PC-9 (cell line): ENCODE results near the gene PLIN5. TPM values are rescaled to one million over a fixed set of nuclear protein-coding genes. Genes with fewer than 3 reads are reported as not detected.

Experiments
- BruUV-seq: library from RNA; stranded (reverse); fragments of 400-500 nt; replicated peaks from 2 replicates; lab custom pipeline; 2021; lab: Mats Ljungman, UMichigan
- CTCF ChIA-PET: fragments of 300-600 bp; sonication (Branson Sonifier 250); formaldehyde crosslinking; loops from one replicate; lab custom pipeline; 2022; ENCODE audit warnings: antibody characterized with exemption; lab: Charles Lee
- POLR2A ChIA-PET: fragments of 300-600 bp; sonication (Branson Sonifier 250); formaldehyde crosslinking; loops from one replicate; lab custom pipeline; 2022; ENCODE audit warnings: antibody characterized with exemption; ENCODE audit not compliant: unreplicated experiment; lab: Charles Lee
- DNase-seq, 2 experiments: peaks; one replicate each; pipeline versions ENCODE4 v3.0.0 to v3.0.0-alpha.2; 2015 to 2022; ENCODE audit warnings: mixed read lengths in 1 of 2
- H2AFZ ChIP-seq: fragments of 200-600 bp; sonication (generic); 2 replicates; pipeline ENCODE4 v1.8.1; 2017; ENCODE audit warnings: antibody characterized with exemption
- H3F3A ChIP-seq: fragments of 200-600 bp; sonication (generic); 2 replicates; pipeline ENCODE4 v1.8.1; 2017; ENCODE audit warnings: antibody characterized with exemption, mild to moderate bottlenecking, low read depth; ENCODE audit not compliant: insufficient read depth
- H3K27ac ChIP-seq: fragments of 200-600 bp; sonication (generic); 2 replicates; pipeline ENCODE4 v1.6.1; 2016; ENCODE audit warnings: mixed run types
- H3K27me3 ChIP-seq: fragments of 200-600 bp; sonication (generic); 2 replicates; pipeline ENCODE4 v1.6.1; 2016; ENCODE audit warnings: low read depth, mixed run types; ENCODE audit not compliant: insufficient read depth
- H3K36me3 ChIP-seq: fragments of 200-600 bp; sonication (generic); 2 replicates; pipeline ENCODE4 v1.6.1; 2016; ENCODE audit warnings: low read depth, mixed run types
- H3K4me1 ChIP-seq: fragments of 200-600 bp; sonication (generic); replicated peaks from 2 replicates; pipeline ENCODE4 v1.6.1; 2016; ENCODE audit warnings: mixed run types; ENCODE audit not compliant: insufficient read depth
- H3K4me2 ChIP-seq: fragments of 200-600 bp; sonication (generic); 2 replicates; pipeline ENCODE4 v1.6.1; 2017; ENCODE audit warnings: mixed run types
- H3K4me3 ChIP-seq: fragments of 200-600 bp; sonication (generic); 2 replicates; pipeline ENCODE4 v1.6.1; 2016; ENCODE audit warnings: mixed run types
- H3K79me2 ChIP-seq: fragments of 200-600 bp; sonication (generic); 2 replicates; pipeline ENCODE4 v1.6.1; 2017; ENCODE audit warnings: low read depth, mixed run types
- H3K9me2 ChIP-seq: fragments of 200-600 bp; sonication (generic); 2 replicates; pipeline ENCODE4 v1.8.1; 2017; ENCODE audit warnings: mild to moderate bottlenecking; ENCODE audit not compliant: insufficient read depth
- H3K9me3 ChIP-seq: fragments of 200-600 bp; sonication (generic); 2 replicates; pipeline ENCODE4 v1.8.1; 2016; ENCODE audit warnings: low read depth; ENCODE audit not compliant: insufficient read depth
- H4K20me1 ChIP-seq: fragments of 200-600 bp; sonication (generic); 2 replicates; pipeline ENCODE4 v1.8.1; 2017; ENCODE audit not compliant: insufficient read depth
- EZH2 ChIP-seq: fragments of 200-600 bp; sonication (generic); IDR thresholded peaks from 2 replicates; pipeline ENCODE4 v1.8.0; 2017; ENCODE audit warnings: antibody characterized with exemption, low read depth
- intact Hi-C: fragments of 100-400 bp; cut with micrococcal nuclease; formaldehyde crosslinking; loops from one replicate; pipeline ENCODE4 v1.10.0; 2022; ENCODE audit not compliant: unreplicated experiment
- total RNA-seq: library from RNA; stranded (reverse); gene quantifications from 2 replicates; pipeline ENCODE4 v1.2.3, GENCODE V29; 2021
- TF ChIP-seq, protein P1 (sequence below): fragments of 200-600 bp; sonication (generic); conservative IDR thresholded peaks from 2 replicates; pipeline ENCODE4 v1.6.1; 2017; ENCODE audit warnings: mixed run types, antibody characterized with exemption, mild to moderate bottlenecking, moderate library complexity

The PLIN5 gene
- total RNA-seq, 1 experiment from 2014 or later = 4.4 TPM

DNA sequence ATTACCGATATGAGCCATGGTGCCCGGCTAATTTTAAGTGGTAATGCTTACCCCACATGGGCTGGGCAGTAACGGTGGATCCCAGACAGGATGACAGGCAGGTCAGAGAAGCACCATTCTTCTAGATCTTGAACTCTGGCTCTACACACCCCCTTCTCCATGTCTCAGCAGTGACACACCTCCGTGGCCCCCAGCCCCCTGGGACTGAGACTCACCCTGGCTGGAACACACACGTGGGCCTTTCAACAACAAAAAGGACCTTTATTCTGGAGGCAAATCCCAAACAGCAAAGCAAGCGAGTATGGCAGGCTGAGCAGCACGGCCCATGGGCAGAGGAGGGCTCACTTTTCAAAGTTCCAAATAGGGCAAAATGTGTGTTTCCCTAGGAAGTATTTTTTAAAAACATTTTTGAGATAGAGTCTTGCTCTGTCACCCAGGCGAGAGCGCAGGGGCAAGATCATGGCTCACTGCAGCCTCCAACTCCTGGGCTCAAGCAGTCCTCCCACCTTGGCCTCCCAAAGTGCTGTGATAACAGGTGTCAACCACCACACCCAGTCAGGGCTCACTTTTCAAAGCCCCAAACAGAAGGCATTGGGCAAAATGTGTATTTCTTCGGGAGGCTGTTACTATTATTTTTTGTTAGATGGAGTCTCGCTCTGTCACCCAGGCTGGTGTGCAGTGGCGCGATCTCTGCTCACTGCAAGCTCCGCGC, 12.6 kb downstream of the PLIN5 start:
- Histone ChIP-seq H2AFZ (no peak overlapping the region), H3K79me2 (no peaks in the 10 kb centered on the region), H3K9me2 (no peaks in the 10 kb centered on the region), H3K27me3 (no peaks in the 10 kb centered on the region), H4K20me1 (no peaks in the 10 kb centered on the region), H3K4me2 (no peak overlapping the region), H3K27ac (no peak overlapping the region), H3F3A (peaks cover 12% of the 10 kb centered on the region; the same call in 1 of the 2 replicates), H3K36me3 (no peaks in the 10 kb centered on the region), H3K4me3 (no peak overlapping the region), H3K4me1 (peaks cover 33% of the 10 kb centered on the region), H3K9me3 (no peaks in the 10 kb centered on the region)
- no TSS peak for BruUV-seq
- CTCF ChIA-PET = interaction anchor here (0.6 to 1.2 kb wide), 2 partner anchors 51 to 260 kb away, joined by 4 read pairs; no protein-coding TSS in a partner anchor
- POLR2A ChIA-PET = interaction anchor here (0.9 kb wide), 1 partner anchor 13 kb away, joined by 4 read pairs; the partner anchor contains the start of gene PLIN5
- intact Hi-C loops = loop anchor here (5.0 kb wide), 1 partner anchor 115 kb away; the partner anchor contains the start of gene TNFAIP8L1
- DNase-seq = no peak
- TF ChIP-seq, protein P1, sequence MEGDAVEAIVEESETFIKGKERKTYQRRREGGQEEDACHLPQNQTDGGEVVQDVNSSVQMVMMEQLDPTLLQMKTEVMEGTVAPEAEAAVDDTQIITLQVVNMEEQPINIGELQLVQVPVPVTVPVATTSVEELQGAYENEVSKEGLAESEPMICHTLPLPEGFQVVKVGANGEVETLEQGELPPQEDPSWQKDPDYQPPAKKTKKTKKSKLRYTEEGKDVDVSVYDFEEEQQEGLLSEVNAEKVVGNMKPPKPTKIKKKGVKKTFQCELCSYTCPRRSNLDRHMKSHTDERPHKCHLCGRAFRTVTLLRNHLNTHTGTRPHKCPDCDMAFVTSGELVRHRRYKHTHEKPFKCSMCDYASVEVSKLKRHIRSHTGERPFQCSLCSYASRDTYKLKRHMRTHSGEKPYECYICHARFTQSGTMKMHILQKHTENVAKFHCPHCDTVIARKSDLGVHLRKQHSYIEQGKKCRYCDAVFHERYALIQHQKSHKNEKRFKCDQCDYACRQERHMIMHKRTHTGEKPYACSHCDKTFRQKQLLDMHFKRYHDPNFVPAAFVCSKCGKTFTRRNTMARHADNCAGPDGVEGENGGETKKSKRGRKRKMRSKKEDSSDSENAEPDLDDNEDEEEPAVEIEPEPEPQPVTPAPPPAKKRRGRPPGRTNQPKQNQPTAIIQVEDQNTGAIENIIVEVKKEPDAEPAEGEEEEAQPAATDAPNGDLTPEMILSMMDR = no peak
- TF ChIP-seq EZH2 = no peak

DNA sequence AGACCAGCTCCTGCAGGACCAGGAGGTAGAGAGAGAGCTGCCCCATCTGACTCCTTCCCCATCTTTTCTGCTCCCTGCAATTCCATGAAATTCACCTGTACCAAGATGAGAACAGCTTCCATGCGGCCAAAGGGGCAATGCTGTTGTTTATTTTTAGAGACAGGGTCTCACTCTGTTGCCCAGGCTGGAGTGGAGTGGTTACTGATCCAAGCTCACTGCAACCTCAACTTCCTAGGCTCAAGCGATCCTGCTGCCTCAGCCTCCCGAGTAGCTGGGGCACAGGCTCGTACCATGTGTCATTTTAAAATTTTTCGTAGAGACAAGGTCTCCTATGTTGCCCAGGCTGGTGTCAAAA, 13.2 kb downstream of the PLIN5 start:
- Histone ChIP-seq H3K27me3 (no peaks in the 10 kb centered on the region), H3K4me2 (peak overlapping the region; percentile 38), H3F3A (peaks cover 12% of the 10 kb centered on the region; the same call in 1 of the 2 replicates), H2AFZ (no peak overlapping the region), H3K9me2 (no peaks in the 10 kb centered on the region), H3K4me3 (no peak overlapping the region), H3K79me2 (no peaks in the 10 kb centered on the region), H4K20me1 (no peaks in the 10 kb centered on the region), H3K9me3 (no peaks in the 10 kb centered on the region), H3K36me3 (no peaks in the 10 kb centered on the region), H3K27ac (no peak overlapping the region), H3K4me1 (peaks cover 39% of the 10 kb centered on the region)
- no TSS peak for BruUV-seq
- intact Hi-C loops = loop anchor here (5.0 kb wide), 1 partner anchor 115 kb away; the partner anchor contains the start of gene TNFAIP8L1
- TF ChIP-seq, protein P1 = no peak
- POLR2A ChIA-PET = interaction anchor here (0.9 kb wide), 1 partner anchor 13 kb away, joined by 4 read pairs; the partner anchor contains the start of gene PLIN5
- no peak for DNase-seq
- CTCF ChIA-PET = interaction anchor here (0.6 kb wide), 1 partner anchor 49 kb away, joined by 7 read pairs; no protein-coding TSS in a partner anchor

DNA sequence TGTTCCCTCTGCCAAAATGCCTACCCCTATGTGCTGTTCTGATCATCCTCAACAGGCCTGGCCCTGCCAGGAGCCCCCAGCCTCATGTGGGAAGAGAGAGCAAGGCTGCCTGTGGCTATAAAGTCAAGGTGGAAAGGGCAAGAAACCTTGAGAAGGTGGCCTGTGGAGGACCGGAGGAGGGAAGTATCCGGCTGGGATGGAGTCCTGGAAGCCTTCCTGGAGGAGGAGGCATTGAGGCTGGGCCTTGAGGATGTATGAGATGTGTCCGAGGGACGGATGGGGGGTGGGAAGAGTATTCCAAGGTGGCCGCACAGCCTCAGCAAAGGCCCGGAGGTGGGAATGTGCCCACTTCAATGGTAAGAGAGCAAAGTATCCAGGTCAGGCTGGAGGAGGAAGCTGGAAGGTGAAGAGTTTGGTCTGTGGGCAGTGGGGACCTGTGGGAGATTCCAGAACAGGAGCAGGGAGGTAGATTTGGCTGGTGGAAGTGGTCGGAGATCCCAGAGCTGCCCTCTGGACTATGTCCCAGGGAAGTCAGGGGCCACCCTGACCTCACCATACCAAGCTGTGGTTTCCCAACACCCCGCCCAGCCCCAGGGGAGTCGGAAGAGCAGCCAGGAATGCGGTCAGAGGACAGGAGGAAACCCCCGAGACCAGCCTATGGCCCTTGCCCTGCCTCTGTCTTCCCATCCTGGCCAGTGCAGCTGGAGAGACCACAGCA, 13.7 kb downstream of the PLIN5 start:
- H3K9me2 ChIP-seq = no peaks in the 10 kb centered on the region
- H4K20me1 ChIP-seq = no peaks in the 10 kb centered on the region
- intact Hi-C loops = loop anchor here (5.0 kb wide), 1 partner anchor 116 kb away; the partner anchor contains the start of gene TNFAIP8L1
- no peaks in the 10 kb centered on the region for H3K79me2 ChIP-seq
- BruUV-seq = no TSS peak
- H2AFZ ChIP-seq = no peak overlapping the region
- peaks cover 12% of the 10 kb centered on the region; the same call in 1 of the 2 replicates for H3F3A ChIP-seq
- no peak overlapping the region for H3K27ac ChIP-seq
- peak; percentile 22 to 57 for DNase-seq
- TF ChIP-seq EZH2 = no peak
- TF ChIP-seq, protein P1 = no peak
- H3K36me3 ChIP-seq = no peaks in the 10 kb centered on the region
- POLR2A ChIA-PET = interaction anchor here (0.6 to 0.9 kb wide), 2 partner anchors 14 to 17 kb away, joined by 3 to 4 read pairs; partner anchors contain the start of gene PLIN5
- no peaks in the 10 kb centered on the region for H3K9me3 ChIP-seq
- no peaks in the 10 kb centered on the region for H3K27me3 ChIP-seq
- CTCF ChIA-PET = interaction anchor here (0.6 kb wide), 1 partner anchor 48 kb away, joined by 7 read pairs; no protein-coding TSS in a partner anchor
- H3K4me1 ChIP-seq = peaks cover 43% of the 10 kb centered on the region
- no peak overlapping the region for H3K4me3 ChIP-seq
- peak overlapping the region; percentile 38 for H3K4me2 ChIP-seq
